ENCODE results near the gene IRF8.
A peak's percentile ranks its signal among the peaks of the same experiment; 100 is the strongest.
"Not testable (repeated sequence)": the region's sequence is repeated elsewhere in the genome, so short reads cannot be mapped to it uniquely, and the experiment has no call there.

Gene IRF8

GRCh38 chr16:85898521-85899442 lies at the start of gene IRF8:
Gene IRF8 (plus strand): TSS chr16:85899162. CDS start chr16:85903016, 3,854 bp downstream.
- peak; percentile 46 for DNase-seq (ENCODE audit: low spot score)

DNA sequence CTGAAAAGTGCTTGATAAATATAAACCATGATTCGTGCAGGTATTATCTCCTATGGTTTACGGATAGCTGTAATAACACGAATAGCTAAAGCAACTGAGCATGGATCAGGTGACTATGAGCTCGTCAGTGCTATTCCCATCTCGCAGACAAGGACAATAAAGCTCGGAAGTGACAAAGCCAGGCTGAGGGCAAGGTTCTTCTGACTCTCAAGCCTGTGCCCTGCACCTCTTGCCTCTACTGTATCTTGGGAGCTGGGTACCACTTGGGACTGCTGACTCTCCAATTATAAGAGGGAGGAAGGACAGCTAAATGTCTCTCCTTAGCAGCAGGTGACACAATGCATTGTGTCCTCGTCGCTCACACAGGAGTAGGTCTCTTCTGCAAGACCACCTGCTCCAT lies 49.6 kb upstream of the IRF8 start:
- DNase-seq (ENCODE audit: low spot score), result no peak

GRCh38 chr16:85850344-85850880 lies 48.5 kb upstream of the IRF8 start:
- no peak for DNase-seq (ENCODE audit: low spot score)

DNA sequence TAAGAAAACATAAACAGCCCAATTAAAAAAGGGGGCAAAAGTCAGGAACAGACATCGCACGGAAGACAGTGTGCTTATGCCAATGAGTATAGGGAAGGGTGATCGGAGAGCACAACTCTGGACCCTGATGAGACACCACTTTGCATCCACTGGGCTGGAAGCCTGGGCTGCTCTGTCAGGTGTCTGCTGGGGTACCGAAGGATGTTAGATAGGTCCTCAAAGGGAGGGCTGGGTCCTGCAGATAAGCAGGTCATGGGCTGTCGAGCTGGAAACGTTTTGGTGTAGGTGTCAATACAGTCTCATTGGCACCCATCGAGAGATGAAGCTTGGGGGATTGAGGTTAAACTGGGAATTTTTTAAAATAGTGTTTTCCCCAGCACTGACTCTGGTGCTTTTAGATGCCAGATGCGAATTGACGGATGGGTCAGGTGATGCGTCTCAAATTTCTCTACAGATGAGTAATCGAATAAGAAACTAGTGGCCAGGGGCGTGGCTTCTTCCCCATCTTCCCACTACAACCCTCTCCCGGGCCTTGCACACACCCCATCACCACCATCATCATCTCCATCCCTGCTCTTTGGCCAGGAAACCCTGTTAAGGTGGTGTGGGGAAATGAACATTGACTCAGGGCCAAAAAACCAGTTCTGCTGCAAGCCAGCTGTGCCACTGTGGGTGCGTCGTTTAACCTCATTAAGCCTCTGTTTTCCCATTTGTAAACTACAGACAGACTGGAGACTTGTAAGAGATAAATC lies 47.8 kb upstream of the IRF8 start:
- DNase-seq (ENCODE audit: low spot score), result no peak

- DNase-seq (ENCODE audit: low spot score), result no peak
Measured at GRCh38 chr16:85853547-85854545, 45.1 kb upstream of the IRF8 start.

DNA sequence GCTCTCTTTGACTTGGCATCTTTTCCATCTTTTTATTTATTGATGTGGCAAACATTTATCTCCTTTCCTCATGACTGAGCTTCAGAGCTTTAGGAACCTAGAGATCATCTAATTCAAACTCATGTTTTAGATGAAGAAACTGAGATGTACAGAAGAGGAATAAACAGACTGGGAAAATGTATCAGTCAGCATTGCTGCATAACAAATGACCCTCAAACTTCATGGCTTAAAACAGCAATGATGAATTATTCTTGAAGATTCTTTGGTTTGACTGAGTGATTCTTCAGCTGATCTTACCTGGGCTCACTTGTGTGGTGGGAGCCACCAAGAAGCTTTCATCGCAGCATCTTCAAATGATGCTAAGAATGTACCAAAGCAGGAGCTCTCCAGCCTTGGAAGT lies 44.0 kb upstream of the IRF8 start:
- no peak for DNase-seq (ENCODE audit: low spot score)

DNA sequence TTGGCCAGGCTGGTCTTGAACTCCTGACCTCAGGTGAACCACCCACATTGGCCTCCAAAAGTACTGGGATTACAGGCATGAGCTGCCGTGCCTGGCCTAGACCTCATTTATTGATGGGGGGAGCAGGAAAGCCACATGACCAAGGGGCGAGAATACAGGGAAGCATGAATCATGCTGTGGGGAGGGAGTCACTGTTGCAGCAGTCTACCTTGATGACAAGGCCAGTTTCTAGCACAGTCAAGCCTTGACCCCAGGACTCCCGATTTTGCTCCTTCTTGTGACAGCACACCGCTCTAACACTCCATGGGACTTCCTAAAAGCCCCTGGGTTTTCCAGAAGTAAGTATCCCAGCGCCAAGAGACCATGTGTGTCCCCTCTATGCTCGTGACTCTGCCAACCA lies 42.9 kb upstream of the IRF8 start:
- no peak for DNase-seq (ENCODE audit: low spot score)

- no peak for DNase-seq (ENCODE audit: low spot score)
Measured at GRCh38 chr16:85856585-85856984, 42.4 kb upstream of the IRF8 start.

DNA sequence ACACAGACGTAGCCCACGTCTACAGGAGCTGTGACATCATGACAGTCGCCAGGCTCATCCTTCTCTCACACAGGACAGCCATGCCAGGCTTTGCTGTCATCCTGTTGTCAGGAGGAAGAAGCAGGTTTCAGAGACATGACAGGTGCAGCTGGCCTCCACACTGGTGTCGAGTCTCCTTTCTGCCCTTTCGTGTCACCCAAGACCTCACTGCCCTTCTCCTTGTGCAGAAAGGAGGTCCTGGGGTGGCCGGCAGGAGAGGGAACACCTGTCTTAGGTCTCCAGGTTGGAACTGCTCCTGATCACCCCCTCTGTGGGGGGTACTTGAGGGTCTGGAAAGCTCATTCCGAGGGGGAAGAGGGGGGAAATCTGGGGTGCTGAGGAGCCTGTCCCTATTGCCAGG lies 41.6 kb upstream of the IRF8 start:
- DNase-seq (ENCODE audit: low spot score), result no peak

DNA sequence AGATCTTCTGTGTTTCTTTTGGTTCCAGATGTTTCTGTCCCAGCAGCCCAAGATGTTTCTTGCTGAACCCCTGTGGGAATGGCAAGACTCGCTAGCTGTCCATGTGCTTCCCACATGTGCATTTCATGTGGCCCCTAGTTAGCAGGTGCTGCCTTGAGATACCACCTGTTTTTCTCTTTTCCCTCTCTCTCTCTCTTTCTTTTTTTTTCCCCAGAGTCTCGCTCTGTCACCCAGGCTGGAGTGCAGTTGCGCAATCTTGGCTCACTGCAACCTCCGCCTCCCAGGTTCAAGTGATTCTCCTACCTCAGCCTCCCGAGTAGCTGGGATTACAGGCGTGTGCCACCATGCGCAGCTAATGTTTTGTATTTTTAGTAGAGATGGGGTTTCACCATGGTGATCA lies 40.4 kb upstream of the IRF8 start:
- not testable (repeated sequence) for DNase-seq (ENCODE audit: low spot score)

DNA sequence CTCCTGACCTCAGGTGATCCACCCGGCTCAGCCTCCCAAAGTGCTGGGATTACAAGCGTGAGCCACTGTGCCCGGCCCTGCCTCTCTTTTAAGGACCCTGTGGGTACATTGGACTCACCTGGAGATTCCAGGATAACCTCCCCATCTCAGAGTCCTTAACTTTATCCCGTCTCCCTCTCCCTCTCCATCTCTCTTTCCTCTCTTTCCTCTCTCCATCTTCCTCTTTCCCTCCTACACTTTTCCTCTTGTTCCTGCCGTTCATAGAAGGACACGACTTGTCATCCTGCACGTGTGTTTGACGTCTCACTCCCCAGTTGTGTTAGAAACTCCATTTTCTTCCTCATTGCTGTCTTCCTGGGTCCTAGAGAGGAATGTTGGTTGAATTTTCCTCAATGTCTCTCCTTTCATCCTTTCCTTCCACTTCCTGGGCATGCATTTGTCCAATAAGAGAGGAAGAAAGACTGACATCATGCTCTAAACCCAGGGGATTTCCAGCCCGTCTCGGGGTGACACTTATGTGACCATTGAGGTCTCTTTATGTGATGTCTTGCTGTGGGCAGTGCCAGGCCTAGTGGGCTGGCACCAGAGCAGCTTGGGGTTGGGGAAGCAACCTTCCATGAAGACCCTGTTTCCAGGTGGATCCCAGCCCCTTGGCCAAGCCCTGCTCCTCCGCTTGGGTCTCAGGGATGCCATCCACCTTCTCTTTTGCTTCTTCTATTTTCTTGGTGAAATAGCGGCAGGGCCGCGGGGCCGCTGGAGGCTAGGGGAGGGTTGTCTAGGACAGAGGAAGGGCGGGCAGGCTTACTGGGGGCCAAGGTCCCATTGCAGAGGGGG lies 39.8 kb upstream of the IRF8 start:
- no peak for DNase-seq (ENCODE audit: low spot score)

DNA sequence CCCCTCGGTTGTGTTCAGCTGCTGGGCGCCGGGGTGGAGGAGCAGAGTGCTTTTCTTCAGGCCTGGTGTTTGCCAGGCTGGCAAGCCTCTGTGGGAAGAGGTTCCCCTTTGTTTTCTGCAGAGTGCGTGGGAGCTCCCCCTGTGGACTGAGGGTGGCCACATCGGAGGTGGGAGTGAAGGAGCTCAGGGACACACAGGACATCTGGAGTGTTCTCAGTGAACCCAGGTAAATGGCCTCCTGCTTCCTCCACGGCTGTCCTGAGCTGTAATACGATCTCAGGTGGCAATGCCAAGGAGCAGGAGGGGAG lies 39.2 kb upstream of the IRF8 start:
- DNase-seq (ENCODE audit: low spot score), result no peak

DNA sequence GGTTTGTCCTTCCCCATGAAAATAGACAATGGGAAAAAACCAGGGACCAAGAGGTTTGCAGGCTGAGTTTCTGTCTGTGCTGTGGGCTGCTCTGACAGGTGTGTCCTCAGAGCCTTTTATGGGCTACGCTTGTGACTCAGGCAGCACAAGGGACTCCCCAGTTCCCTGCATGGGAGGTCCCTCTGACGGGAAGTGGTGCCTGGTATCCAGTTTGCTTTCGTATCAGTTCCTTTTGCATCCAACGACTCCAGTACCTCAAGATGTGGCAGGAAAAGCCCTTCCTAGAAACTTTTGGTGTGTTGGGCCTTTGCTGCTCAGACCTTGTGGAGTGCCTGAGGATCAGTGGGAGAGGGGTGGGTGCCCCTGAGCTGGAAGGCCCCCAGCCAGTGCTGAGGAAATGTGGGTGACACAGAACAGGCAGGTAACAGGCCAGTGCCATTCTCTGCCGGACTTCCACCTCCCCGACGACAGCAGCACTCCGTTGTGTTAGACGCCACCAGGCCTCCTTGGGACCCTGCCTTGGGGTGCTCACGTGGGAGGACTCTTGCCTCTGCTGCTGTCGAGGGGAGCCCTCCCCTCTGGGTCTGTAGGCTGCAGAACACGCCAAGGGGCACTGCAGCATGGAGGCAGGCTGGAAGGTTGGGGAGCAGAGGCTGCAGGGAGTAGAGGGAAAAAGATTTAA lies 38.4 kb upstream of the IRF8 start:
- DNase-seq (ENCODE audit: low spot score), result no peak

GRCh38 chr16:85861095-85861825 lies 37.7 kb upstream of the IRF8 start:
- DNase-seq (ENCODE audit: low spot score), result no peak

- DNase-seq (ENCODE audit: low spot score), result no peak
Measured at GRCh38 chr16:85862476-85863383, 36.2 kb upstream of the IRF8 start.

DNA sequence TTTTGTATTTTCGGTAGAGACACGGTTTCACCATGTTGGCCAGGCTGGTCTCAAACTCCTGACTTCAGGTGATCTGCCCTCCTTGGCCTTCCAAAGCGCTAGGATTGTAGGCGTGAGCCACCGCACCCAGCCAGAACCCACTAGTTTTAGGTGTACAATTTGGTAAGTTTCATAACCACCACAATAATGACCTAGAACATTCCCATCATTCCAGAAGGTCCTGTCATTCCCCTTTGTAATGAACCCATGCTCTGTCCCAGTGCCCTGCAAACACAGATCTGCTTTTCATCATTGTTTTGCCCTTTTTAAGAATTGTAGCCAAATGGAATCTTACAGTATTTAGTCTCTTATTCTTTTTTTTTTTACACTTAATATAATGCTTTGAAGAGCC lies 35.6 kb upstream of the IRF8 start:
- DNase-seq (ENCODE audit: low spot score), result no peak

GRCh38 chr16:85864965-85865364 lies 34.0 kb upstream of the IRF8 start:
- DNase-seq (ENCODE audit: low spot score), result no peak

DNA sequence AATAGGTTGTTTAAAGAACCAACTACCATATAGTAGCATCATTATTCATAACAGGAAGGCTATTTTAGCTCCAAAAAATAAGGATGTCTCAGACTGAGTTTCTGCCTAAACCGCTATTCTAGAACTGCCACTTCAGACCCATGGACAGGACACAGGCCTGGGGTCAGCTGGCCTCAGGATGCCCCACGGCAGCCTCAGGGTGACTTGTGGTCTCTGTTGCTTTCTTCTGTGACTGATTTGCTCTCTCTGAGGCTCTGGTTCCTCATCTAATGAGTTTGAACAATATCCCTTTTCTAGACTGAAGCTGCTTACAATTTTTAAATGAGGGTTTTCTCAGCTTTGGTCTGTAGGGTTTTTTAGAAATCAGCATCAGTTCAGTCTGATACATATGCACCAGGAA lies 31.8 kb upstream of the IRF8 start:
- no peak for DNase-seq (ENCODE audit: low spot score)

DNA sequence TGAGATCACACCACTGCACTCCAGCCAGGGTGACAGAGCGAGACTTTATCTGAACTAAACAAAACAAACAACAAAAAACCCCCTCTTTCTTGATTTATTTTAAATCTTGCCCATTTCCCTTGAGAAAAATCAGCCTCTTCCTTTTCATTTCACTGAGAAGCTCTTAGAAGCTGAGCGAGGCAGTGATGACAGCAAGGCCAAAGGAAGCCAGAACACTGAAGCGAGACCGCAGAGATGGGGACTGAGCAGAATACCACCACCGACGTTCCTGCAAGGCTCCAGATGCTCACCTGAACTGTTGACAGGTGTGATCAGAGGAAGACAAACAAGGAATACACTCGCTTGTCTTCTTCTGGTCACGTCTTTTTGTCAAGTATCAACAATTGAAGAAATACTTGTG lies 30.5 kb upstream of the IRF8 start:
- DNase-seq (ENCODE audit: low spot score), result no peak
